ENCODE results near the gene IQGAP3.

IQGAP3 gene

DNA sequence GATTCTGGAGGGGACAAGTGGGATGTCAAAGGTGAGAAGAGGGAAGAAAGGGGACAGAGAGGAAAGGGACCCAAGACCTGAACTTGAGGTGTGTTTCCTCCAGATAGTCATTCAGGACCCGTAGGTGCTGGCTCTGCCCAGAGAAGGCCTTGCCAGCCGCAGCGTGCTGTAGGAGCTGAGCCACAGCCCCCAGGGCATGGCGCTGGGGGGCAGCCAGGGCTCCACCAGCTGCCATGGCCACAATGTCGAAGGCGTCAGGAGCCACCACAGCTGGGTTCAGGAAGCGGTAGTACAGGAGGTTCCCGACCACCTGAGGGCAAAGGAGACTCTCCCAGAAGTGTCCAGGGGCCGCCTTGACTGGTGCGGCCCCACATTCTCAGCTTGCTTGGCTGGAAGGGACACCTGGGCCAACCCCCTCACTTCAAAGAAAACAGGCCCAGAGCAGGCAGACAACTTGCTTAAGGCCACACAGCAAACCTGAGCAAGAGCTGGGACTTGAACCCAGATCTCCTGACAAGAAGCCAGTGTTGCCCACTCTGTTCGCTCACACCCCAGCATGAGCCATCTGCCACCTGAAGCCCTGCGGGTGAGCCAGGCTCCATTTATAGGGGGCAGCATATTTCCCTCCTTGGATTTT is 37.8 kb downstream of the IQGAP3 start:
- no peak for DNase-seq

DNA sequence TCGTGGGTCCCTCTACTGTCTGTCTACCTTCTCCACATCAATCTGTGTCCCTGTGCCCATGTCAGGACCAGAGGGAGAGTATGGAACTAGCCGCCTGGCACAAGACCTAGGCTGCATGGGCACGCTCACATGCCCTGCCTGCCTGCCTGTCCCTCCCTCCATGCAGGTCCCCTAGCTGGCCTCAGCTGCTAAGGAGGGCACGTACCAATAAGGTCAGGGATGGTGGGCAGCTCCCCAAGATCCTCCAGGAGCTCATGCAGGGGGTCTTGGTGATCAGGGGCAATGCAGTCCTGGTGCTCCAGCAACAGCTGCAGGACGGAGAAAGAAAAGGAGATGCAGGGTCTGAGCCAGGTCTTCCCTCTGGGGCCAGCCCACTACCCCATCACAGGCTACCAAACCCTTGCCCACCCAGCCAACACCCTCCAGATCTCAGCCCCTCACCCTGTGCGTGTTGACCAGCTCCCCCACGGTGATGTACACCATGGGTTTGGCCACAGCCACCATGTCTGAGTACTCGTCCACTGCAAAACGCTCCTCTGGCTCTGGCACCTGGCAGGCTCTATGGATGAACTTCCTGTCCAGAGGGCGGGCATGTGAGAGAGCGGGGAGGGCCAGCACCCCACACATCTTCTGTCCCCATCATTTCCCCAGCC is 38.7 kb downstream of the IQGAP3 start:
- DNase-seq, result no peak

DNA sequence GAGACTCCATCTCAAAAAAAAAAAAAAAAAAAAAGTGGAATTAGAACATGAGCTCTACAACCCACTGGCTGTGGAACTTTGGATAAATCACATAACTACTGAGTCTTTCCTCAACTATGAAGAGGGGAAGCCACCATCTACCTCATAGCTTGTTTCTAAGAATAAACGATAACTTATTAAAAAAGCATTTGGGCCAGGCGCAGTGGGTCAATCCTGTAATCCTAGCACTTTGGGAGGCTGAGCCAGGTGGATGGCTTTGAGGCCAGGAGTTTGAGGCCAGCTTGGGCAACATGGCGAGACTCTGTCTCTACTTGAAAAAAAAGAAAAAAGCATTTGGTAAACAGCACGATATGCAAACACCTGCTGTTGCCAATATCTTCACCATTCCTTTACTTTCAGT is 40.0 kb downstream of the IQGAP3 start:
- no peak for DNase-seq

DNA sequence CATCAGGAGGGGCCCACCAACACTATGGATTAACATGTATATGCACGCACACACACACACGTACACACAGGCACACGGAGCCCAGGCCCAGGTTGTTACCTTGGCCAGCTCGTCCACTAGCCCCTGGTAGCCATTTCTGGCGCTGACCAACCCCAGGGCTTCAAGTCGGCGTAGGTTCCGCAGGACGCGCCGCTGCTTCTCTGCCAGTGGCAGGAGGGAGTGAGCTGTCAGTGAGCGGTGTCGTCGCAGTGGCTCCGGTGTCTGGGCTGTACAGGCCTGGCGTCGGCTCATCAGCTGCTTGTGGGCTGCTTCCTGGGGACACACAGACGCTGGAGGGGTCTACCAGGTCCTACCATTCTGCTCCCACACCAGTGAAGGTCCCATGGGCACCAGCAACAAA is 42.4 kb downstream of the IQGAP3 start:
- DNase-seq, result no peak

DNA sequence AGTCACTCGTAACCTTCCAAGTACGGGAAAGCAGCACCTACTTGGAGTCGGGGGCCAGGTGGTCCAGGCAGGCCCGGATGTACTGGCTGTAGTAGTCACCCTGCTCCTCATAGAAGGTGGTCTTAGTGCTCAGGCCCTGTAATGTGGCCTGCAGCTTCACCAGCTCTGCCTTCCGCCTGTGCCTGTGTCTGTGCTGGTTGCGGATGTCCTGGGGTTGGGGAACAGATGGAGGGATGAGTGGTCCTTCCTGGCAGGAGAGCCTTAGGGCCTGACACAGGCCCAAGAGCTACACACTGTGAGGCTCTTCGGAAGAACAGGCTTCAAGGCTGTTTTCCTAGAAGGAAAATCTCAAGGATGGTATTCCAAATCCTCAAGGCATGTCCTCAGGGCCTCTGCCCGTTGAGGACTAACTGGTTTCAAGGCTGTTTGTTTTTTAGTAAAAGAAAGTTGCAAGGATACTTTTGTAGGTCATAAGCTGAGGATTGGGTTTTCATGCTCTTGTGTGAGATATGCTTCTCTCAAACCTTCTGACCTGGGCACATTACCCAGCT is 43.4 kb downstream of the IQGAP3 start:
- DNase-seq, result no peak

DNA sequence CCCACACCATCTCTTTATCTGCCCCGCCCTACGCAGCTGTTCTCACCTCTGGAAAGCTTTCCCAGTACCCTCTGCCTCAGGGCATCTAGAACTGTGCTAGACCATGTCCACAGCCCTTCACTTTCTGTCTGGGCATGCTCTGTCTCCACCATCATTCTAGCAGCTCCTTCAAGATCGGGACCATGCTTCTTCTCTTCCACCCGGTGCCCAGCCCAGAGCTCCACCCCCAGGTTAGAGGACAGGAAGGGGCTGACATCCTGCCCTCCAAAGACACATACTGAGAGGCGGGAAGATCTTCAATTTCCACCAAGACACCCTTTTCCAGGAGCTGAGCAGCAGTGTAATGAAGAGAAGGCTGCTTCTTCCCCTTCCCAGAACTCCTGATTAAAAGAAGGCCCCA is 44.1 kb downstream of the IQGAP3 start:
- no peak for DNase-seq

DNA sequence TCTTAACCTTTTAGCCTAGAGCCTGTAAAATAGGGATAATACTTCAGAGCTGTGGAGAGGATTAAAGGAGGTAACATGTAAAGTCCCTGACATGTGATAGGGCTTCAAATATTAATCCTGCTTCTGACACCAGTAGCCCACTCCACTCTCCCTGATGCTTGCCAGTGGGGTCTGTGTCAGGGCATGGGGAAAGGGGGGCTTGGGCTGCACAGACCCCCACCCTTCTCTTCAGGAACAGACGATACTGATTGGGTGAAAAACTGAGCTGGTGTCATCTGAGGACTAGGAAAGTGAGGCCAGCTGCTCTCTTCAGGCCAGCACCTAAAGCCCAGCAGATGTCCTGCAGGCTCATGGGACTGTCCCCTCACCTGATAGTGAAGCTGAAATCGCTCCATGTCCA is 44.8 kb downstream of the IQGAP3 start:
- DNase-seq, result no peak

DNA sequence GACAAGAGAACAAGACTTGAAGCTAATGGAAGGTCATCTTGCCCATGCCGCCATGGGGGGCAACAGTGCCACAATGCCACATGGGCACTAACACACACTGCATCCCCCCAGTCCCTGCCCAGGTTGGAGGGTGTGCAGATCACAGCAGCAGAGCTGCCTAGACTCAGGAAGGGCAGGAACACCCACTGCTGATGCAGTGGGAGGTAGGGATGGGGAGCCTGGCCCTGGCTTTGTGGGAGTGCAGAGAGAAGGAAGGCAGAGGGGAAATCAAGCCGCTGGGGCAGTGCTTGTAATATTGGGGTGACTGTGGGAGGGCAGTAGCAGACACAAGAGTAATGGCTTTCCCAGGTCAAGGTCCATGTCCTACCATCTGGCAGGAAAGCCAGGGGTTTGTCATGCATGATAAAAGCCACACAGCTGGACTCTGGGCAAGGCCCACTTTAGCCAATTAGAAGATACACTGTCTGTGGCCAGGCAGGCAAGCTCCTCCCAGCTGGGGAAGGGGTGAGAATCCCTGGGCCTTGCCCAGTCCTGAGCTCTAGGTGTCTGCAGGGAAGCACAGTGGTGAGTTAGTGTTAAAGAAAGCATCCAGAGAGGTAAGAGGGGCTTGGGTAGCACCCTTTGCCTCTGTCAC is 46.4 kb downstream of the IQGAP3 start:
- DNase-seq, result no peak

DNA sequence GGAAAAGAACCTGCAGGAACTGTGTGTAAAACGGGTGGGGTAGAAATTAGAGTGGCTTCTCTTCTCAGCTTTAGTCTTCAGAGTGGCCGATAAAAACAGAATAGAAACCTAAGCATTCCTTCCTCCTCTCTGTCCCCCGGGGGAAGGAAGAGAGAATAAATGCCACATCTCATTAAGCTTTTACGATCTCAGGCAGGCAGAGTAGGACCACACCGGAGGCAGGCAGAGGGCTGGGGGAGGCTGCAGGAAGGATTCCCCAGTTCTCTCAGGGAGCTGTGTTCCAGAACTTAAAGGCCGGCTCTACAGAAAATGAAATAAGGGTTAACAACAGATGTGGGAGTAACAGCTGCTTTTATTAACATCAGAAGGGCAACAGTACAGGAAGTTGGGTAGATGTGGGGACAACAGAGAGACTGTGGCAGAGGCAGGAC is 47.3 kb downstream of the IQGAP3 start:
- DNase-seq, result no peak

DNA sequence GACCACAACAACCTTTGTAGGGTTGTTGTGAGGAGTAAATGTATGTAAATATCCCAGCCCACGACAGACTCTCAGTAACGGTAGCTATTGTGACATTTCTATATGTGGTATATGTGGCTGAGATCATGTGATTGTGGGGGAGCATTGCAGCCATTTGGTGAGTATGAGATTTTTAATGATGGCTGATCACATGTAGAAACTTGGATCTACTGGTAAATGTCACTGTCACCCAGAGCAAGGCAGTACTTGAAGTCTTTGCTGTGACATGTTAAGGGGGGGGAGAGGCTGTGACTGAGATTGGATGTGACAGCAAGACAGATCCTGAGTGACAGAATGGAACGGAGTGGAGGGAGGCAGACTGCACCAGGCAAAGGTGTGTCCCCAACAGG is 47.9 kb downstream of the IQGAP3 start:
- no peak for DNase-seq

DNA sequence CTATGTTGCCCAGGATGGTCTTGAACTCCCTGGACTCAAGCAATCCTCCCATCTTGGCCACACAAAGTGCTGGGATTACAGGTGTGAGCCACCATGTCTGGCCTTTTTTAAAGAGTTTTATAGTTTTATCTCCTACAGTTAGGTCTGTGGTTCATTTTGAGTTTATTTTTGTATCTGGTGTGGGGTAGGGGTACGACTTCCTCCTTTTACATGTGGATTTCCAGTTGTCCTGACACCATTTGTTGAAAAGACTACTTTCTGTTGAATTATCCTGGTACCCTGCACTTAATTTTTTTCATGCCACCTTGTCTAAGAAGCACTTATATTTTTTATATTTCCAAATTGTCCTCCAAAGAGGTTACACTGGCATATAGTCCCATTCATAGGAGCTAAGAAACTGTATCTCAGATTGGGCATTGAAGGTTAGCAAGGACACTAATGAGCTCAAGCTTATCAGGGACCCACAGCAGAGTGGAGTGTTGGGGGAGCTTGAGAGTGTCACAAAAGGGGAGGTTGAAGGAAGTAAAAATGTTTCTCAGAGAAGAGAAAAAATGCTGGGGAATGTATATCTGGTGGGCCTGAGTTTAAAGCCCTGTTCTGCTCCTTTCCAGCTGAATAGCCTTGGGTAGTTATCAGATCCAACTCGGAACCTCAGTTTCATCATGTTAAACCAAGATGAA is 48.4 kb downstream of the IQGAP3 start:
- no peak for DNase-seq

DNA sequence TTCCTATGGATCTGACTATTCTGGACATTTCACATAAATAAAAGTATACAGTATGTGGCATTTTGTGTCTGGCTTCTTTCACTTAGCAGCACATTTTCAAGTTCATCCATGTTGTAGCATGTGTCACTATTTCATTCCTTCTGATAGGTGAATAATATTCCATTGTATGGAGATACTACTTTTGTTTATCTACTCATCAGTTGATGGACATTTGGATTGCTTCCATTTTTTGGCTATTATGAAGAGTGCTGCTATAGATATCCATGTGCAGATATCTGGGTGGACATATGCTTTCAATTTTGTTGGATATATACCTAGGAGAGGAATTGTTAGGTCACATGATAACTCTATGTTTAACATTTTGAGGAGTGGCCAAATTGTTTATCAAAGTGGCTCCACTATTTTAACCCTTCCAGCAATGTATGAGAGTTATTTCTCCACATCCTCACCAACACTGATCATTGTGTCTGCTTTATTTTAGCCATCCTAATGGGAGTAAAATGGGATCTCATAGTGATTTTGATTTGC is 49.9 kb downstream of the IQGAP3 start:
- no peak for DNase-seq

DNA sequence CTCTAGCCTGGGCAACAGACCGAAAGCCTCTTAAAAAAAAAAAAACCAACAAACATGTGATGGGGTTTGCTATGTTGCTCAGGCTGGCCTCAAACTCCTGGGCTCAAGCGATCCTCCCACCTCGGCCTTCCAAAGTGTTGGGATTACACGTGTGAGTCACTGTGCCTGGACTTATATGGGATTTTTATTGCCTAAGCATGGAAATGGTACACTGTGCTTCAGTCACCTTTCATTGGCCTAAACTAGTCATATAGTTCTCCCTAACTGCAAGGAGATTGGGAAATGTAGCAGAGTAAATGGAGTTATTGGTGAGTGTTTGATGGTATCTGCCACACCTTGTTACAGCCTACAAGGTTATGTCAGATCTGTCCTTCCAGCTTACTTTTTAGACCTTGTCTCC is 54.6 kb downstream of the IQGAP3 start:
- no peak for DNase-seq

DNA sequence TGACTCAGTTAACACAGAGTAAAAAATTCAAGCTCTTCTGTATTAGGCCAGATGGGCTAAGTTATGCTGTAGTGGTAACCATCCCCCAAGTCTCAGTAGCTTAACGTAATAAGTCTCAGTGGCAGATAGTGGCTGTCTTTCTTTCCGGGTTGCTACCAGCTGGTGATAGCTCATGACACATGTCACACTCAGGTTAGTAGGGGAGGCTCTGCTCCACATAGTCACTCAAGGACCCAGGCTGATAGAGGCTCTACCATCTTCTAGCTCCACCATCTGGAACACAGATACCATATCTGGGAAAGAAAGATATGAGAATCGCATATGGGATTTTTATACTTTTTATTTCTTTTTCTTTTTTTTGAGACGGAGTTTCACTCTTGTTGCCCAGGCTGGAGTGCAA is 55.5 kb downstream of the IQGAP3 start:
- no peak for DNase-seq

DNA sequence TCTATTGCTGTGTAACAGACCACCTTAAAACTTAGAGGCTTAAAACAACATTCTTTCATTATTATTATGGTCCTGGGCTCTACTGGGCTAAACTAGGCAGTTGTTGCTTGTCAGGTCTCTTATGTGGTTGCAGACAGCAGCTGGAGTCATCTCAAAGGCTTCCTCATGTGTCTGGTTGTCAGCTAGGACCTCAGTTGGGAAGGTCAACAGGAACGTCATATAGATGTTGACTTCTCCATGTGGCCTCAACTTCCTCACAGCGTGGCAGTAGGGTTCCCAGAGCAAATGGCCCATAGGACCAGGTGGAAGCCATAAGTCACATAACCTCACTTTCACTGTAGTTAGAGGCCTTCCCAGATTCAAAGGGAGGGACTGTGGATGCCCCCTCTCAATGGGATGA is 56.4 kb downstream of the IQGAP3 start:
- no peak for DNase-seq

DNA sequence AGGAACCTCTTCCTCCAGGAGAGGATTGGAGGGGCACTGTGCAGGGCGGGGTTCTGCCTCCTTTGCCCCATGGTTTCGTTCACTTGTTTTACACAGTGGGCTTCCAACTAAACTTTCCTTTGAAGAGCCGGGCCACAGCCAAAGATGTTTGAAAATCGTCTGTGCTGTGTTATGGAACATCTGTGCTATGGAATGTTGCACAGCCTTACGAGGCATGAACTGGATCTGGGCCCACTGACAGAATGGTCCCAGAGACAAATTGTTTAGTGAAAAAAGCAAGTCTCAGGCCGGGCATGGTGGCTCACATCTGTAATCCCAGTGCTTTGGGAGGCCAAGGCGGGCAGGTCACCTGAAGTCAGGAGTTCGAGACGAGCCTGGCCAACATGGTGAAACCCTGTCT is 59.2 kb downstream of the IQGAP3 start:
- no peak for DNase-seq

DNA sequence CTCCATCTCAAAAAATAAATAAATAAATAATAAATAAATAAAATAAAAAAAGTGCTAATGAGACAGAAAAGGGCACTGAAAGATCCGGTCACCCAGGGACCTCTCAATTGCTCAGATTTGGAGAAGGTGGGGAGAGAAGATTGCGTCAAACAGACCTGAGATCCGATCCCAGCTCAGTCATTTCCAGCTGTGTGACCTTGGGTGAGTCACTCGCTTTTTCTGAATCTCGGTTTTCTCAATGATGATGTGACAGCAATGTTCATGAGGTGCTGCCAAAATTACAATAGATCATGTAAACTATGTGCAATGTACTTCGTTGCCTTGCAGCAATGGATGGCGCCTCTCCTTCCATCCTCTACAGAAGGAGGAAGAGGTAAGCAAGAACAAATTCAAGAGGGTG is 60.7 kb downstream of the IQGAP3 start:
- no peak for DNase-seq

DNA sequence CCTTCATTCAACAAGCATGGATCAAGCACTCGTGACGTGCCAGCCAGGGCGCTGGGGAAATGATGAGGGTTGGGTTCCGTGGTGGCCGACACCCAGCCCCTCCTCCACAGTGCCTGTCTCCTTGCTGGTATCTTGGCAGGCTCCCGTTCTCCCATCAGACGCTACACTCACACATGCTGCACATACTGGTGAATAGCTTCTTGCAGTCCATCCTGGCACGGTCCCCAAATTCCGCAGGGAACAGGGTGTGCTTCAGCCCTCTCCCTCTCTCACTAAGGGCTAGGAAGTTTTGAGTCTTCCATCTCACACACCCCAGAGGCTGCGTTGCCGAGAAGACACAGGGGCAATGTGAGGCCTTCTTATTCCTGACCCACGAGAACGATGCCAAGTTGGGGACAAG is 61.7 kb downstream of the IQGAP3 start:
- DNase-seq, result no peak

DNA sequence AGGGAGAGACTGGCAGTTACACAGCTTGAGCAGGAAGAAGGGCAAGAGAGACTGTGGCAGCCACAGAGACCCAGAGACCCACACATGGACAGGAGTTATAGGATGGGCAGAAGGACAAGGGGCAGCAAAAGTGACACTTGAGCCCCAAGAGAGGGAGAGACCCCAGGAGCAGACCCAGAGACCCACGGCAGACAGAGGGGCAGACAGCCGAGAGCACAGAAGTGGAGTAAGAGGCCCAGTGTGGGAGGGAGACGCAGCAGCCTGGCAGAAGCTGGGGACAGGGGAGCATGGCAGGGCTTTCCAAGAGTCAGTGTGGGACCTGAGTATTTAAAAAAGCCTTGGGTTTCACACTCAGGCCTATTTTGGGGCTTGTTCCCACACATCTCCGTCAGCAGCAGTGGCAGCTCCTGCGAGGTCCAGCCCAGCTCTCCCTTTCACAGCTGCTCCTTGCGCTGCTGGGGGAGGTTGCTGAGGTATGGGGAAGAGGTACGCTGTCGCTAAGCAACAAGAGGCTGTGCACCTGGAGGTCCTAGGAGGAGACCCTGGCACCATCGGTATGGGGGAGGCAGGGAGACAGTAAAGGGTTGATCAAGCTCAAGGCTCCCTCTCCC is 62.8 kb downstream of the IQGAP3 start:
- DNase-seq, result no peak

DNA sequence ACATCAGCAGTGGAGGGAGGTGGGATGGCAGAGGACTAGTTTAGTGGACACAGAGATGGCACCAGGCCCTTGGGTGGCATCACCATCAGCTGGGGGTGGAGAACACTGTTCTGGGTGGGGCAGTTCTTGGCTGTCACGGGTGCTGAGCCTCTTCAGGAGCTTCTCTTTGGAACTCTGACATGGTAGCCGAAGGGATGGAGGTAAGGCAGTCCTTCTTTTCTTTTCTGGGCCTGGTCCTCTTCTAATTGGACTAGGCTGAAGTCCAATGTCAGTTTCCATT is 63.5 kb downstream of the IQGAP3 start:
- no peak for DNase-seq

DNA sequence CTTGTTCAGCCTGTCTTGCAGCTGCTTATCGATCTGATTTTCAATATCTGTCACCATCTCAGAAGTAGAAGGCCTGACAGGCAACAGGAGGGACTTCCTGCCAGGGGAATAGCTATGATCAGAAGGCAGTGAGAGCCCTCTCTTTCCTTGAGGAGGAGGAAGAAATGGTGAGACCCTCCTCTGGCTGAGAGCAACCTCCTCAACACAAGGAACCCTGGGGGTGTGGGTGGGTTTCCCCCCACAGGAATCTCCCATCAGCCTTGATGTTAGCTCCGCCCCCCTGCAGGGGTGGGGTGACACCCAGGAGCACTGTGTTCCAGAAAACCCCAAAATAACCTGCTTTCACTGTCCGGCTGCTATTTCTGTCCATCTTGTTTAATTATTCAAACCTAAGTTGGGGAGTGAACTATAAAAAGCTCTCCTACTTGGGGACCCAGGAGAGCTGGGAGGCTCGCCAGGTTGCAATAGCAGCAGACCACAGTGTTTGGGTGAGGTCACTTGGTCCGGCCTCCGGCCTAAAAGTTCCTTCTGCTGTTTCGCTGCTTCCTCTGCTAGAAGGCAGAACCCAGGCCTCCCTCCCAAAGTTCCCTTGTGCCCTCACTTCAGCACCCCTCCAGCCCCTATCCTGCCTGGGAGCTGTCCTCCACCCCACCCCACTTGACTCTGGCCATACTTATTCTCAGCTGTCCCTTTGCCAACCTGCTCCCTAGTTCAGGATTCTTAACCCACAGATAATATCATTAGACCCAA is 64.0 kb downstream of the IQGAP3 start:
- DNase-seq, result no peak

DNA sequence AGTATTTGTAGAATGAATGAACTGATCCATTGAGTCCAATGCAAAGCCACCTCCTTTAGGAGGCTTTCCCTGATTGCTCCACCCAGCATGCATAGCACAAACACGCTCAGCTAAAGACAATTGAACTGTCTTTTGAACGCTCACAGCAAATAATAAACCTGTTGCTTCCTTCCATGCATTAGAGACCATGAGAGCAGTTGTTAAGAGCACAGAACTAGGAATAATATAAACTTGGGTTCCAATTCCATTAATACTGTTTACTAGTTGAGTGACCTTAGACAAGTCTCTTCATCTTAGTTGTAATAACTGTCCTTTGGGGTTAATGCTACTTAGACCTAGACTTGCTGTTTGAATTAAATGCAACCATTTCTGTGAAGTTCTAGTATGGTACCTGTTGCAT is 65.9 kb downstream of the IQGAP3 start:
- DNase-seq, result no peak
